ENCODE measurements around the gene SDCCAG8. TPM values are rescaled to one million over a fixed set of nuclear protein-coding genes. Genes with fewer than 3 reads are reported as not detected.

The SDCCAG8 gene
- total and polyA plus RNA-seq, 11 donors, result 7.8 to 36.6 (median 21.6) TPM

GRCh38 chr1:243396876-243397275, 141.0 kb downstream of the SDCCAG8 start:
- ATAC-seq (no peak), DNase-seq (no peak)
- Histone ChIP-seq H3K36me3 (peaks cover 0 to 29% (median 0%) of the 10 kb centered on the region in 9 donors), H3K27ac (no peak overlapping the region), H3K4me1 (no peaks in the 10 kb centered on the region), H3K4me3 (no peak overlapping the region), H3K9me3 (no peaks in the 10 kb centered on the region), H3K27me3 (no peaks in the 10 kb centered on the region)
- 70 to 83% (median 81%) methylated on average over 5 of the region's 5 CpGs for WGBS, 4 donors
- TF ChIP-seq POLR2A (IDR thresholded peaks at IDR 0.05), result no peak
- TF ChIP-seq, protein P1, sequence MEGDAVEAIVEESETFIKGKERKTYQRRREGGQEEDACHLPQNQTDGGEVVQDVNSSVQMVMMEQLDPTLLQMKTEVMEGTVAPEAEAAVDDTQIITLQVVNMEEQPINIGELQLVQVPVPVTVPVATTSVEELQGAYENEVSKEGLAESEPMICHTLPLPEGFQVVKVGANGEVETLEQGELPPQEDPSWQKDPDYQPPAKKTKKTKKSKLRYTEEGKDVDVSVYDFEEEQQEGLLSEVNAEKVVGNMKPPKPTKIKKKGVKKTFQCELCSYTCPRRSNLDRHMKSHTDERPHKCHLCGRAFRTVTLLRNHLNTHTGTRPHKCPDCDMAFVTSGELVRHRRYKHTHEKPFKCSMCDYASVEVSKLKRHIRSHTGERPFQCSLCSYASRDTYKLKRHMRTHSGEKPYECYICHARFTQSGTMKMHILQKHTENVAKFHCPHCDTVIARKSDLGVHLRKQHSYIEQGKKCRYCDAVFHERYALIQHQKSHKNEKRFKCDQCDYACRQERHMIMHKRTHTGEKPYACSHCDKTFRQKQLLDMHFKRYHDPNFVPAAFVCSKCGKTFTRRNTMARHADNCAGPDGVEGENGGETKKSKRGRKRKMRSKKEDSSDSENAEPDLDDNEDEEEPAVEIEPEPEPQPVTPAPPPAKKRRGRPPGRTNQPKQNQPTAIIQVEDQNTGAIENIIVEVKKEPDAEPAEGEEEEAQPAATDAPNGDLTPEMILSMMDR (IDR thresholded peaks at IDR 0.05), result no peak
- intact Hi-C loops (cut with DNase I), result no loop called here

- WGBS, 4 donors, result 90 to 93% (median 92%) methylated on average over 7 of the region's 7 CpGs
- Histone ChIP-seq H3K27me3 (no peaks in the 10 kb centered on the region), H3K27ac (no peak overlapping the region), H3K4me3 (no peak overlapping the region), H3K4me1 (no peaks in the 10 kb centered on the region), H3K36me3 (peaks cover 0 to 29% (median 5%) of the 10 kb centered on the region in 9 donors), H3K9me3 (no peaks in the 10 kb centered on the region)
- TF ChIP-seq, protein P1 (IDR thresholded peaks at IDR 0.05), result no peak
- no peak for TF ChIP-seq POLR2A (IDR thresholded peaks at IDR 0.05)
- DNase-seq, result no peak
- intact Hi-C loops (cut with DNase I), result no loop called here
- no peak for ATAC-seq
These were observed 141.9 kb downstream of the SDCCAG8 start for GRCh38 chr1:243397613-243398321.

- H3K9me3 ChIP-seq, result no peaks in the 10 kb centered on the region
- intact Hi-C loops (cut with DNase I), result no loop called here
- WGBS, 4 donors, result 96 to 98% (median 98%) methylated on average over 15 of the region's 15 CpGs
- no peak overlapping the region for H3K4me3 ChIP-seq
- ATAC-seq (no peak), DNase-seq (no peak)
- no peak for TF ChIP-seq POLR2A (IDR thresholded peaks at IDR 0.05)
- TF ChIP-seq, protein P1 (IDR thresholded peaks at IDR 0.05), result no peak
- H3K36me3 ChIP-seq, result peaks cover 0 to 38% (median 6%) of the 10 kb centered on the region in 9 donors
- H3K4me1 ChIP-seq, result no peaks in the 10 kb centered on the region
- no peaks in the 10 kb centered on the region for H3K27me3 ChIP-seq
- H3K27ac ChIP-seq, result no peak overlapping the region
These were observed 143.8 kb downstream of the SDCCAG8 start for GRCh38 chr1:243399561-243400155.

DNA sequence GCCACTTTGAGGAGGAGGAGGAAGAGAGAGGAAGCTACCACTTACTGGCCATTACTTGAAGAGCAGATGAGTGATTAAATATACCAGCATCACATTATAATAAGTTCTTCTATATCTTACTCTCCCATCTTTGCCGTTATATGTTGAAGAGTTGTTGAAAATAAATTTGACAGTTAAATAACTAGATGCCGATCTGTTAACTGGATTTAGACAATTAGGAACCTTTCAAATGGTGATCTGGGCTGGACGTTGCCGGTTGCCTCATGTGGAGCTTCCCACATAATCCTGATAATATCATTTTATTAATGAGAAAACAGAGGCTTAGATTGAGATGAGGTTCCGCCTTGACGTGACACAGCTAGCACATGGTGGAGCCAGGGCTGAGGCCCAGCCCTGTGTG, 147.0 kb downstream of the SDCCAG8 start:
- Histone ChIP-seq H3K9me3 (no peaks in the 10 kb centered on the region), H3K36me3 (peaks cover 0 to 28% (median 5%) of the 10 kb centered on the region in 9 donors), H3K4me1 (peaks cover 0 to 11% (median 0%) of the 10 kb centered on the region in 12 donors), H3K27me3 (no peaks in the 10 kb centered on the region), H3K4me3 (no peak overlapping the region), H3K27ac (no peak overlapping the region)
- ATAC-seq (no peak), DNase-seq (no peak)
- intact Hi-C loops (cut with DNase I), result no loop called here
- WGBS, 4 donors, result 97 to 98% (median 97%) methylated on average over 6 of the region's 6 CpGs
- TF ChIP-seq POLR2A (IDR thresholded peaks at IDR 0.05), result no peak
- TF ChIP-seq, protein P1 (IDR thresholded peaks at IDR 0.05), result no peak
